HG03139 (cell line): ENCODE data around the gene VAV2.
A peak's percentile ranks its signal among the peaks of the same experiment; 100 is the strongest.

ENCODE experiments used
- ATAC-seq: cut with Tn5 transposase; IDR thresholded peaks from one replicate; pipeline ENCODE4 v1.9.1; 2021; ENCODE audit not compliant: unreplicated experiment

Gene VAV2

GRCh38 chr9:133826289-133827085 lies 165.6 kb downstream of the VAV2 start:
- no peak for ATAC-seq

GRCh38 chr9:133825555-133826218 lies 166.4 kb downstream of the VAV2 start:
- ATAC-seq, result no peak

GRCh38 chr9:133824802-133825186 lies 167.3 kb downstream of the VAV2 start:
- ATAC-seq, result no peak

- no peak for ATAC-seq
Measured at GRCh38 chr9:133824106-133824801, 167.9 kb downstream of the VAV2 start.

- no peak for ATAC-seq
Measured at GRCh38 chr9:133823189-133824105, 168.7 kb downstream of the VAV2 start.

- ATAC-seq, result peak; percentile 50
Measured at GRCh38 chr9:133822430-133823065, 169.6 kb downstream of the VAV2 start.

- no peak for ATAC-seq
Measured at GRCh38 chr9:133821601-133822429, 170.3 kb downstream of the VAV2 start.

- no peak for ATAC-seq
Measured at GRCh38 chr9:133819923-133820322, 172.2 kb downstream of the VAV2 start.

GRCh38 chr9:133818444-133818843 lies 173.7 kb downstream of the VAV2 start:
- no peak for ATAC-seq

- no peak for ATAC-seq
Measured at GRCh38 chr9:133815781-133816180, 176.3 kb downstream of the VAV2 start.

GRCh38 chr9:133814586-133815208 lies 177.4 kb downstream of the VAV2 start:
- no peak for ATAC-seq

- ATAC-seq, result no peak
Measured at GRCh38 chr9:133813749-133814585, 178.2 kb downstream of the VAV2 start.

- ATAC-seq, result no peak
Measured at GRCh38 chr9:133812941-133813748, 179.0 kb downstream of the VAV2 start.

GRCh38 chr9:133812077-133812868 lies 179.9 kb downstream of the VAV2 start:
- no peak for ATAC-seq

- no peak for ATAC-seq
Measured at GRCh38 chr9:133811471-133811870, 180.7 kb downstream of the VAV2 start.

GRCh38 chr9:133810556-133811195 lies 181.4 kb downstream of the VAV2 start:
- ATAC-seq, result no peak
